GM19452 (cell line): ENCODE measurements around the gene PBX1.

Experiments used
- ATAC-seq: cut with Tn5 transposase; IDR thresholded peaks from one replicate; pipeline ENCODE4 v1.9.1; 2021; ENCODE audit not compliant: unreplicated experiment

The PBX1 gene

DNA sequence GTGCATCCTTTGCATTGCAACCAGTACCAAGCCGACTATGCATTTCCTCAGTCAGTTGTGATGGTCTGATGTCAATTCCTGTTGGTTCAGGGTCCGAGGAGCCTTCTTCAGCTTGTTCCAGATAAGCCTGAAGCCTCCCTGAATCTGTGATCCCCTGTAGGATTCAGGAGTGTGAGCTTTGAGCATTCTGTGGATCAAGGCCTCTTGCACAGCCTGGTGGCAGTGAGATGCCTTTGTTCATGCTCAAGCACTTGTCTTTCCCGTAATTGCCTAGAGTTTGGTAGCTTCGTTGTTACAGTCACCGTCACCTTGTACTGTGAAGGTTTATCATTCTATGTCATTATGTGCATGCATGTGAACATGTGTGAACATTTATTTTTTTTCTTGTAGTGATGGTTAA, 103.5 kb downstream of the PBX1 start:
- no peak for ATAC-seq

DNA sequence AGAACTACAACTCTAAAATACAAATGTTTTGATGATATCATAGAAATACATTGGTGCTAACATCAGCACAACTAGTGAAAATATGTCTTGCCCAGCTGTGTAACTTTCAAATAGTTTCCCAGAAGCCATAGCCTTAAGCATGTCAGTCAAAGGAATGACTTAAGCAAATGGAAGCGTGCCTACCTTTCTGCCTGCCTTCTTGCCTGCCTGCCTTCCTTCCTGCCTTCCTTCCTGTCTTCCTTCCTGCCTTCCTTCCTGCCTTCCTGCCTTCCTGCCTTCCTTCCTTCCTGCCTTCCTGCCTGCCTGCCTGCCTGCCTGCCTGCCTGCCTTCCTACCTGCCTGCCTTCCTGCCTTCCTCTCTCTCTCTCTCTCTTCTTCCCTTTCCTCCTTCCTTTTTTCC, 104.0 kb downstream of the PBX1 start:
- no peak for ATAC-seq

DNA sequence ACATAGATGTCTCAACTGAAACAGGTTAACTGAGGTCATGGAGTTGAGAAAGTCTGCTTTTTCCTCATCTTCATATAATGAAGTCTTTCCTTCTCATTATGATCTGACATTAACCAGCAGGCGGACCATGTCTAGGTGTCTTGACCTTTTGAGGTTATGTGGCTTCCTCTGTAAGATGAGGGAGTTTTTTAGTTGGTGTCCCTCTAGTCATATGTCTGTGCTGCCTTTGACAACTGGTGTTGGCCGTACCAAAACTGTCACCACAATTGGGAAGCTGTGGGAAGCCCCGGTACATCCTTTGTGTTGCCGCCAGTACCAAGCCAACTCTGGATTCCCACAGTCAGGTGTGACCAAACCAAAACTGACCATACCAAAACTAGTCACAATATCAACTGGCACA, 105.1 kb downstream of the PBX1 start:
- no peak for ATAC-seq

DNA sequence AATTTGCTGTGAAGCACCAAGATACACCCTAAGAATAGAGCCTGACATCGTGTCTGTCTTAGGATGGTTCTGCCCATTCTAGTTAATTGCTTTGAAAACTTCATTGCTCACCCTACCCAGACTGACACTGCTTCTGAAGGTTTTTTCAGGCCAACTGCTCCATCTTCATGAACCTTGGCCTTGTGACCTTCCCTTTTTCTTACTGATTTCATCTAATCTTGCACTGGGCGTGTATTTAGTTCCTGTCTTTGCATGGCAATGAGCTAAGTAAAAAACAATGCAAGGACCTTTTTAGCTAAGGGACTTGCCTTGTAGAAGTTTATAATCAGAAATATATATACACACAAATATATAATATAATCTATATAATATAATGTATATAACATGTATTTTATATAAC, 108.0 kb downstream of the PBX1 start:
- no peak for ATAC-seq

DNA sequence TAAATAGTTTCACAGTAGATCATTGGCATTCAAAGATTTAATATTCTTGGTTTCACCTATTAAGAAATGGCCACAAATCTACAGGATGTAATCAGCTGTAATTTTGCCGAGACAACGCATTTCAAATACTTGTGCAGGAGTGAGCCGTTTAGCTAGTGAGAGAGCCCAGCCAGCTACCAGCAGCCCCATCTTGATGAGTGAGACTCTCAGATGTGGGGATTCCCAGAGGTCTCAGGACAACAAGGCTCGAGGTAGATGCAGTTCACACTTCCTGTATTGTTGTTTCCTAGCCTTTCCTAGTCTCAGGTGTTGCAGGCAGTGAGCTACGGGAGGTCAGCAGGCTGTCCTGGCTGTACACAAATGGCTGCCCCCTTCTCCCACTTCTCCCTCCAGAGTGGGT, 108.6 kb downstream of the PBX1 start:
- ATAC-seq = no peak

DNA sequence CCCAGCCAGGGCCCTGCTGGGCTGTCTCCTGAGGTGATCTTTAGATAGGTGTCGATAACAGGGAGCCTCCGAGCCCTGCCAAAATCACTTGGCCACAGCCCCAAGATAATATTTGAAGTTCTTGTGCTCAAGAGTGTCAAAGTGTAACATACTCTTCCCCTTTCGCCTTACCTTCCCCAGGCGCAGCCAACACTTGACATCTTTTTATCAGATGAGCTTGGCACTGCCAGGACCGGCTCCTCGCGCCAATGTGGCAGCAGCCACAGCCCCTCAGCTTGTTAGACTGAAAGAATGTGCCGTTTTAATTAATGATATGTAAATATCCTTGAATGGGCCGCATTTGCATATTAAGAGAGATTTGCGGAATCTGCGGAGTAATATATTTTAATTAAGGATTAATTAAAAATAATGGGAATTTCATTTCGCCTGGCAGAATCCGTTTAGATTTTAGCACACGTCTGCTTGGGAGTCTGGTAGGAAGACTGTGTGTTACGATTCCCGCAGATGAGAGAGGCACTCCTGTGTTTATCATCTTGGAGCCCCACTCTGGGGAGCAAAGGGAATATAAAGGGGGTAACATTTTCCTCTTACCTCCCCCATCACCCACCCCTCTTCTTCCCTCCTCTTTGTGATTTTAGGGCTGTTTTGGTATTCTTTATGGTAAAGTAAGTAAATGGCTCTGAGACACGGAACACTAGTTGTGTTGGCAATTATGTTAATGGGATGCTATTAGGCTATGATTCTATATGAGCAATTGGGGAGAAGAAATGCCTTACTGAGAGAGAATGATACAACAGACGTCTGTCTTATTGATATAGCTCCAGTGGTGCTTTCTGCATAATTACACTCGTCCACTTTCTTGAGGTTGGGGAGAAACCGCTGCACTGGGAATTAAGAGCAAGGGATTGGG, 109.8 kb downstream of the PBX1 start:
- ATAC-seq = no peak

DNA sequence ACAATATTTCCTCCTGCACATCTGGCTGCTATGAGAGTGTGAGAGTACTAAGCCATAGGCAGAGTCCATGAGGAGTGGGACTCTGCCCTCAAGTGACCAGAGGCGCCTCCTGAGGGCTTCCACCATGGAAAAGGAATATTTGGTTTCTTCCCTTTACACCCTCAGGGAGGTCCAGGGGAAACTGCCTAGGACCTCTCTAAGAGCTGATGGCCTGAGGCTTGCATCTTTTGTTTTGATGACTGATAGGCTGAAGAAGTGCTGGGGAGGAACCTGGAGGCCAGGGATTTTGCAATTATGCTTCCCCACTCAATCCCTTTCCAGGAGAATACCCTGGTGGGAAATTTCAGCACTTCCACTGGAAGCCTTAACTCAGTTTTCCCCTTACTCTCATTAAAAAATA, 111.0 kb downstream of the PBX1 start:
- ATAC-seq = no peak

DNA sequence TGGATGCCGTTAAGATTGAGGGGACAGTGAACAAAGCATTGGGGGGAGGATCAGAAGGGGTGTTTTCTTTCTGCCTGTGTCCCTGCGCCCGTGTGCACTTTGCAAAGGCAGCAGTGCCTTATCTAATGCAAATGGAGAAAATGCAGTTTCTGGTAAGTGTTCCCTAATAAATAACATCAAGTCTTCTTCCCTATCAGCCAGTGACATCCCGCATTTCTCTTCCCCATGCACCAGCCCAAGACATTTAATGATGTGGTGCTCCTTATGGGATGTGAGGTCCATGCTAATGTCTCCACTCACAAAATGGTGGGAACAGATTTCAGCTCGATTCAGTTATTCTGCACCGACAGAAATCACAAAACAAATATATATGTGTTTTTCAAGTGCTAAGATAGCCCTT, 111.8 kb downstream of the PBX1 start:
- ATAC-seq = no peak

DNA sequence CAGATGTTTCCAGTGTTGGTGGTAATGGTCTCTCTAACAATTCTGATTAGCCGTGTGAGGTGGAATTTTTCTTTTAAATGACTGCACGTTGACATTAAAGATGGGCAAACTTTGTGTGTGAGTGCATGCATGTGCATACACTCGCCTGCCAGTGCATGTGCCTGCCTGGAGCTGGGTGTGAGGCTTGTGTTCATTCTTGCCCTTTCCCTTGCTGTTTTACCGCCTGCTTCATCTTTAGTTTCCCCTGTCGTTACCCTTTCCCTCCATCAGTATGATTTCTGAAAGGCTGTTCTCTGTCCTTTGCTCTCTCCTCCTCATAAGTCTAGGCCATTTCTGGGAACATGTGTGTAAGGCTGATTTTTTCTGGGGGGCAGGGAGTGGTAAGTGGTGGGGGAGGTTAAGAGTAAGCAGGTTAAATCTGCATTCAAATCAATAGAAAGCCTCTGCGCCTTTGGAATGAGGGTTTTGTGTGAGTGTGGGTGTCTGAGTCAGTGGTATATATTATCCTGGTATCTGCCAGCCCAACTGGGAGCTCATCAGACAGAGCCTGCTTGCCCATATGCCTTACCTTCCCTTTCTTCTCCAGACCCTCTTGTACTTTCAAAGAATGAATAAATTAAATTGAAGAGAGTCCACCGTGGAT, 112.5 kb downstream of the PBX1 start:
- ATAC-seq = no peak

DNA sequence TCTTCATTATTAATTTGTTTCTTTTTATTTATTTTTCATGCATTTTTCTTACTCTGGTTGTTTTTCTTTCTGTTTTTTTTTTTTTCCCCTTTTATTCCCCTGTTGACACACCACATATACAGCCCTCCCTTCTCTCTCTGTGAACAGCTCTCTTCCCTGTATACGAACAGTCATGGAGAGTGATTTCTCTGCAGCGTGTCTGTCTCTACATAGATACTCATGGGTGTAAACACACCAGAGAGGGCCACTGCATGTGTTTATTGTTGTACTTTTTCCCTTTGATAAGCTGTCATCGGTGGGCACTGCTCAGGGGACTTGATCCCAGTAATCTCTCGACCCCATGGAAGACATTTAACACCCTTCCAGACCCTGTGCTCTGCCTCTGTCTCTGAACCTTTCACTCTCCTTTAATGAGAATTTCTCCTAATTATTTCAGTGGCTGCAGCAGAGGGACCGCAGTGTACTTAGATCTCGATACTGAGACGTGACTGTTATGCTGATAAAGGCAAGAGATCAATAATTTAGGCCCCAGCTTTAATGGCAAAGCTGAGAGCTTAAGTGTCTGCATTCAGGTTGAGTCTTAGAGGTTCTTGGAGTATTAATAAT, 113.1 kb downstream of the PBX1 start:
- no peak for ATAC-seq

DNA sequence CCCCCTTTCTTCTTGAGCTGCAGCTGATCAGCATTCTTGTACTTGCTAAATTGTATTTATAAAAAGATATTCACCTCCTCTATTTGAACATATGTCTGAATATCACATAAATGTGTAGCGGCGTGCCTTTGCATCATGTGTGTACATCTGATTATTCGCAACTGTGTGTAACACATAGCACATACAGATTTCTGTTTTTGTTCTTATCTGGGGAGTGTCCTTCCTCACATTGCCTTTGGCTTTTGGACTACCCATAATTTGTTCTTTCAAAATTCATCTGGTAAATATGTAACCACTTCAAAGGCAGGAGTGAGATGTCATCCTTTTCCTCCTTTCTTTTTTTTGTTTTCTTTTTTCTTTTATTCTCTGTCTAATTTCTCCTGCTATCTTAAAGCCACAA, 113.6 kb downstream of the PBX1 start:
- no peak for ATAC-seq

DNA sequence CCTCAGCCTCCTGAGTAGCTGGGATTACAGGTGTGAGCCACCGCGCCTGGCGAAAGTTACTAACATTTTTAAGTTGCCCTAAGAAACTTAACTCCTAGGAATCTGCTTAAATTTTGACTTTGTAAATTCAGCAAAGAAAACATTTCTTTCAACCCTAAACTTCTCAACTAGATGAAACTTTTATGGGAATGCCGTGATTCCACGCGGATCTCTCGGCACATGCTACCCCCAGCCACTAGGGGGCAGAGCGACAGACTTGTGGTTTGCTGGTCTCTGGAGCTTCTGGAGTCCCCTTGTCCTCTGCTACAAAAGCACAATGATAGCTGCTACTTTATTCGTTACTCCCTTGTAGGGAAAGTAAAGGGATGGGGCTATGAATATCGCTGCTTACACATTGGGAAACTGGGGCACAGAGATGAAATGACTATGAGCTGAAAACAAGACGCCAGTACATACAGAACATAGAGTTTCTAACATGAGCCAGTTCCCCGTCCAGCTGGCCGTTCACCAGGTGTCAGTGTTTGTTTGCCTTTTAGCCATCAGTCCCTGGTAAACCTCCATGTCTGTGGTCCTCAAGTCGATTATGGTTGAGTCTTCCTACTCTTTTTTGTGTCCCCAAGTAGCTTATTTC, 114.7 kb downstream of the PBX1 start:
- ATAC-seq = no peak

DNA sequence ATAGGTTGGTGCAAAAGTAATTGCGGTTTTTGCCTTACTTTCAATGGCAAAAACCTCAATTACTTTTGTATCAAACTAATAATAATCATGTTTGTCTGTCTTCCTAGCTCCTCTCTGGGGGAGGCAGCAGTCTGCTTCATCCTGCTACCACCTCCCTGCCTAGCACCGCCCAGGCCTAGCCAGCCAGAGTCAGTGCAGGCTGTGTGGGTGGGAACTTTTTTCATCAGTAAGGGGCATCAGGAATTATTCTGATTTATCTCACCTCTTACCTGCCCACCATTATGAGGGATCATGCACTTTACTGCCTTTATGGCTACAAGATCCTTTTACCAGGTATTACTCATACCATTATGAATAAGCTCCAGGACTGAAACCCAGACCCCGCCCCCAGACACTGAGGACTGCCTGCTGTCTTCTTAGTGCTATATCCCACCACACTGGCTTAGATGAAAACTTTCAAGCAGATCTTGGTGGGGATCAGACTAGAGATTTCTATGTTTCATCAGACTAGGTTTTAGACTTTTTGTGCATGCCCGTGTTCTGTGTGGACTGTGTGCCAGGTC, 116.4 kb downstream of the PBX1 start:
- no peak for ATAC-seq

DNA sequence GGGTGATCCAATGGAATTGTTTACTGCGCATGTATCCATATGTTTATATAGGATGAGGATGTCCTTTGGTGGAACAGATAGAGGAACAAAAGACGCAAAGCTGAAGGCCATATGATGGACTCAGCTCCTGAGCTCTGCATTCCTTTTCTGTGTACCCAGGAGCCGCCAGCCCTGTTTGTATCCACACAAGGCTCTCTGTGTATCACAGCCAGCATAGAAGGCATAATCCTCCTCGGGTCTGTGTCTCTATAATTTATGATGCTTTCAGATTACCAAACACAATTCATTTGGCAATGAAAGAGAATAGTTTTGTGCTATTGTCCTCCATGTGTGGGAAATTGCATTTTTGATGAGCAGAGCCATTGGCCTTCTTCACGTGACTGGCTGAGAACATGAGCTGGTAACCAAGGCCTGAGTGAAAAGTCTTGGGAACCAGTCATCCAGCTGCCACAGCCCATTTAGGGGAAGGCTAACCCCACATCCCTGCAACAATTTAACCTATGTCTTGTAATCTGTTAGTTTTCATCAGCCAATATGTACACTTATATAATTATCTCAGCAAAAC, 119.2 kb downstream of the PBX1 start:
- no peak for ATAC-seq

DNA sequence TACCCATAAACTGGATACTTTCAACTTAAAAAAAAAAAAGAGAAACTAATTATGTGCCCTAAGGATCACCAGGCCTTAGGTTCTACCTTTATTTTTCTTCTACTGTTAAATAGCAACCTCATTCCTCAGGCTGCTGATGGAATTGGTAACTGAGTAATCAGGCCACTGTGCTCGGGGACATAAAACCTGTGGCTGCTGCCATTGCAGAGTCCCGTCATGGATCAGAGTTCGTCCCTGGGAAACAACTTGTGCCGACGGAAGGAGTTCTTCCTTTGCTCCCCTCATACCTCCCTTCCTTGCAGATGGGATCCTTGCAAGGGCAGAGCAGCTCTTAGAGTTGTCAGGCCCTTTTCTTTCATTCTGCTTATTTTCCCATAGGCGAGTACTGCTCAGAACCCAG, 123.6 kb downstream of the PBX1 start:
- ATAC-seq = no peak

DNA sequence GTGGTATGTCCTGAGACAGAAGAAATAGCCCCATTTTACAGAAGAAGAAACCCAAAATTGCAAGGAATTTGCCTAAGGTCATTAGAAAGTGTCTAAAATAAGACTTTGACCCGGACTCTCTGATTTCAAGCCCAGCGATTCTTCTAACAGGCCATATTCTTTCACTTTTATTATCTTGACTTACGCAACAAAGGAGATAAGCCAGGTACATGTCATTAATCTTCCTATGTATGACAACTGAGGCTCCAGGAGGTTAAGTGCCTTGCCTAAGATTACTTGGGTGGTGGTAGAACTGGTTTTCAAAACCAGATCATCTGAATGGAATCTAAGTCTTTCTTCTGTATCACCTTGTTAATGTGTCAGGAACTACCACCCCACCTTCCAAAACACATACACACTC, 124.3 kb downstream of the PBX1 start:
- no peak for ATAC-seq

DNA sequence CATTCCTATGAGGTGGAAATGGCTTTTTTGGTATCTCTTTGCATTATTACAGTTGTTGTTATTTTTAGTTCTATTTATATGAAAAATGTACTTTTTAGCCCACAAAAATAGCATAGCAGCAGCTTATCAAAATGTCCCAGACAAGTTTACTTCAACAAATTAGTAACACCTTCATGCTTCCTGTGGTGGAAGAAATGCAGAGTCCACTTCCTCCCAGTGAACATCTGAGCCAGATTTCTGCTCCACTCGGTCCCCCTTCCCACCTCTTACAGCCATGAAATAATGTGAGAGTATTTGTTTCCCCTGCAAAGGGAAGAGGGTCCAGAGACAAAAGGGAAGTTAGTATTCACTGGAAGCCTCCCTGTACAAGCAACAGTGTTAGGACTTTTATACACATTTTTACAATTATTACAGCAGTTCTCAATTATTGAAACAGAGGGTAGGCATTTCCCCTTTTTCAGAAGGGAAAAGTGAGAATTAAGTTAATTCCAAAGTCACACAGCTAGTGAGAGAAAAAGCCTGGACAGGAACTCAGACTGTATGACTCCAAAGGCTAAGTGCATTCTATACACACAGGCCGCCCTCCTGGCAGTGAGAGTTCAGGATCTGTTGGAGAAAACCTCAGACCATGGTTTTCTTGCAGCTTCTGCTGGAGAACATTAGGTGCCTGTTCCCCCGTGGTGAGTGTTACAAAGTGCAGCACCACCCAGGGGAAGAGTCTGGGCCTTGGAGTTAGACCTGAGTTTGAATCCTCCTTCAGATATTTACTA, 126.5 kb downstream of the PBX1 start:
- ATAC-seq = no peak

DNA sequence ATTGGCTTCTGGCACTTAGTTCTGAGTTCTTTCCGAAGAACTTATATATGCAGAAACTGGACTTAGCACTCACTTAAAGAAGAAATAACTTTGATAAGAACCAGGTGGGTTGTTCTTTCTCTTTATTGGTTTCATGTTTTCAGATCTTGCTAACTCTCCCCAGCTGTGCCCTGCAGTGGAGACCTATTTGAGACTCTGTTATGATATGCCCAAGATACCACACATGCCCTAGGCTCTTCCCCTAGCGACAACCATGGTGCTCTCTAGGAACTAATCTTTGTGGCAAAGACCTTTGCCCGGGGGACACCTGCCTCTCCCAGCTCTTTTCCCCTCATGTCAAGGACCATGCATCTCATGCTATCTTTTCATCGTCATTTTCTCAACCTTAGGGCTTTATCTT, 128.8 kb downstream of the PBX1 start:
- ATAC-seq = no peak

DNA sequence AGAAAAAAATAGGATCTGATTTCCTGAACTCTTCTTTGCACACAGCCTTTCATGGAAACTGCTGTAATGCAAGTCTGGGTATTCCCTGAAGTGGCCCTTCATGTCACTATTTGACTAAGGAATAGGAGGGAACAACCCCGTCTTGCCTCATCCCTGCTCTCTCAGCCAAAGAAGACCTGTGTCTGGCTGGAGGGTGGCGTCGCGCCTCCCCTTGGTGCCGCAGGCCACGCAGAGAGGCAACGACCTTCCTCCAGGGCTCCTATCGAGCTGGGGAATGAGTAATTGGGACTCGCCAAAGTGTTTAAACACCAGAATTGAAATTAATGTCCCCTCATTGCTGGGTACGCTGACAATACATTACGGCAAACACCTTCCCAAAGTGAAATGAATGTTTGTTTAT, 129.8 kb downstream of the PBX1 start:
- no peak for ATAC-seq
